ENCODE results near the gene TBXT.
"Not testable (repeated sequence)": the region's sequence is repeated elsewhere in the genome, so short reads cannot be mapped to it uniquely, and the experiment has no call there.

The TBXT gene

GRCh38 chr6:166127624-166128472, 39.8 kb downstream of the TBXT start:
- TF ChIP-seq, protein P1, sequence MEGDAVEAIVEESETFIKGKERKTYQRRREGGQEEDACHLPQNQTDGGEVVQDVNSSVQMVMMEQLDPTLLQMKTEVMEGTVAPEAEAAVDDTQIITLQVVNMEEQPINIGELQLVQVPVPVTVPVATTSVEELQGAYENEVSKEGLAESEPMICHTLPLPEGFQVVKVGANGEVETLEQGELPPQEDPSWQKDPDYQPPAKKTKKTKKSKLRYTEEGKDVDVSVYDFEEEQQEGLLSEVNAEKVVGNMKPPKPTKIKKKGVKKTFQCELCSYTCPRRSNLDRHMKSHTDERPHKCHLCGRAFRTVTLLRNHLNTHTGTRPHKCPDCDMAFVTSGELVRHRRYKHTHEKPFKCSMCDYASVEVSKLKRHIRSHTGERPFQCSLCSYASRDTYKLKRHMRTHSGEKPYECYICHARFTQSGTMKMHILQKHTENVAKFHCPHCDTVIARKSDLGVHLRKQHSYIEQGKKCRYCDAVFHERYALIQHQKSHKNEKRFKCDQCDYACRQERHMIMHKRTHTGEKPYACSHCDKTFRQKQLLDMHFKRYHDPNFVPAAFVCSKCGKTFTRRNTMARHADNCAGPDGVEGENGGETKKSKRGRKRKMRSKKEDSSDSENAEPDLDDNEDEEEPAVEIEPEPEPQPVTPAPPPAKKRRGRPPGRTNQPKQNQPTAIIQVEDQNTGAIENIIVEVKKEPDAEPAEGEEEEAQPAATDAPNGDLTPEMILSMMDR (IDR thresholded peaks at IDR 0.05), result no peak
- H3K9me3 Mint-ChIP-seq, result no peaks in the 10 kb centered on the region
- no peak overlapping the region for H3K27ac Mint-ChIP-seq

DNA sequence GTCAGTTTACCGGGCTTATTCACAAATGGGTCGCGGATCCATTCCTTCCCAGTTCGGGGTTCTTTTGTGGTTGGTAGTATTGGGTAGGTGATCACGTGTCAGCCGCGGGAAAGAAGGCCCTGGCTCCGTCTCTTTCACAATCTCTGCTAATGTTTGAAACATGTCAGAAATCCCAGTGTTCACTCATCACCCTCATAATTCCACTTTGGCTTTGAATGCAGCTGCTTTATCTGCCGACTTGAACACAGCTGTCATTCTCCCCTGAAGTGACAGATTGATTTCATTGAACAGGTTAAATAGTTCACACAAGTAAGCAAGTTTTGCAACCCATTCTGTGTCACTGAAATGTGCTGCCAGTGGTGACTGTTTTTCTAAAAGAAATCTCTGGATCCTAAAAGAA, 44.5 kb downstream of the TBXT start:
- not testable (repeated sequence) for H3K9me3 Mint-ChIP-seq; DNase-seq; H3K4me3 Mint-ChIP-seq; H3K4me1 Mint-ChIP-seq; H3K27ac Mint-ChIP-seq; H3K36me3 Mint-ChIP-seq (ENCODE audit: low read depth)
- peaks cover 10% of the 10 kb centered on the region for H3K27me3 Mint-ChIP-seq (ENCODE audit: low read depth, poor library complexity)

More at GRCh38 chr6:166127624-166128472, 39.8 kb downstream of the TBXT start:
- no peaks in the 10 kb centered on the region for H3K36me3 Mint-ChIP-seq (ENCODE audit: low read depth)
- no peaks in the 10 kb centered on the region for H3K4me1 Mint-ChIP-seq
- no peak overlapping the region for H3K4me3 Mint-ChIP-seq
- peaks cover 6% of the 10 kb centered on the region for H3K27me3 Mint-ChIP-seq (ENCODE audit: low read depth, poor library complexity)
- no peak for DNase-seq

GRCh38 chr6:166121726-166122125, 45.9 kb downstream of the TBXT start:
- Mint-ChIP-seq H3K27ac (no peak overlapping the region), H3K36me3 (ENCODE audit: low read depth) (no peaks in the 10 kb centered on the region), H3K9me3 (peaks cover 4% of the 10 kb centered on the region), H3K4me3 (no peak overlapping the region), H3K4me1 (peaks cover 5% of the 10 kb centered on the region), H3K27me3 (ENCODE audit: low read depth, poor library complexity) (peaks cover 10% of the 10 kb centered on the region)
- TF ChIP-seq, protein P1 (IDR thresholded peaks at IDR 0.05), result no peak
- DNase-seq, result no peak

DNA sequence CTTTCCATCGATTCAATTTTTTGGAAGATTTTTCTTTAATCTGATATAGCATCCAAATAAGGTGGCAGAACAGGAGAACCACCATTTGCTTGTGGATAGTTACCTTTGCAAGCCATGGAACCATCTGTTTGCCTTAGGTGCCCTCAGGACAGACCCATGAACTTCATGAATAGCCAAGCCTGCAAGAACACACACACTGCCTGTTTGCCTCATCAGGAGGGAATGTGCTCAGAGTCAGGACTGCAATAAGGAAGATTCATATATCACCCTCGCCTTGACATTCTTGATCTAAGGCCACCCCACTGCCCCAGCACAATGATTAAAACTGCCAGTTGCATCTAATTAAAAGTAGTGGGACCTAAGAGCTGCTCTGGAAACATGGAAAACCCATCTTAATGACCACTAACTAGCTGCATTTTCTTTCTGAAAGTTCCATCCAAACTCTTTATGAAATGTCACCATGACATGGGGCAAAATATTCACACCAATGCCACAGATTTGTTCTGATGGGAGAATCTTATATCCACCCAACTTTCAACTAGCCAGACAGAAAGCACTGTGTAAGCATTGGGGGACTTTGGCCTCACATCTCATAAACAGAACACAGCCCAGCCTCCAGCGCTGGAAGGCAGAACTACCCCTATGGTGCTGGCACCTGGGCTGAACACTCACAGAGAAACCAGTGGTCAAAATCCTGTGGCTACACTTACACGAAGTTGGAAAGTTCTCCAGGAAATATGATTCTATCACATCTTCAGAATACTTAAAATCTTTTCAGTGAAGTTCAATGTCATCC, 48.3 kb downstream of the TBXT start:
- Mint-ChIP-seq H3K9me3 (peaks cover 15% of the 10 kb centered on the region), H3K4me1 (peaks cover 5% of the 10 kb centered on the region), H3K27me3 (ENCODE audit: low read depth, poor library complexity) (peaks cover 4% of the 10 kb centered on the region), H3K4me3 (no peak overlapping the region), H3K36me3 (ENCODE audit: low read depth) (peaks cover 6% of the 10 kb centered on the region), H3K27ac (no peak overlapping the region)
- TF ChIP-seq, protein P1 (IDR thresholded peaks at IDR 0.05), result no peak
- DNase-seq, result no peak

DNA sequence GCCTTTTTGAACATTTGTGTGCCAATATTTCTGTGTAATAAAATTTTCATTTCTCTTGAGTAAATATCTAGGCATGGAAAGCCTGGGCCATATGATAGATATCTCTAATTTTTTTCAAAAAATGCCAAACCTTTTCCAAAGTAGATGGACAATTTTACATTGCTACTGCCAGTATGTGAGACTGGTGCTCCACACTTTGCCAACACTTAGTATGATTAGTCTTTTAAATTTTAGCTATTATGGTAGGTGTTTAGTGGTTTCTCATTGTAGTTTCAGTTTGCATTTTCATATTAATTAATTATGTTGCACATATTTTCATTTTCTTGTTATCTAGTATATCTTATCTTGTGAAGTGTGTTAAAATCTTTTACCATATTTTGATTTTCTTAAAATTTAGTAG, 52.0 kb downstream of the TBXT start:
- no peak overlapping the region for H3K4me3 Mint-ChIP-seq
- peaks cover 5% of the 10 kb centered on the region for H3K4me1 Mint-ChIP-seq
- peaks cover 6% of the 10 kb centered on the region for H3K36me3 Mint-ChIP-seq (ENCODE audit: low read depth)
- no peak overlapping the region for H3K27ac Mint-ChIP-seq
- TF ChIP-seq, protein P1 (IDR thresholded peaks at IDR 0.05), result no peak
- H3K9me3 Mint-ChIP-seq, result peaks cover 16% of the 10 kb centered on the region
- no peak for DNase-seq
- H3K27me3 Mint-ChIP-seq (ENCODE audit: low read depth, poor library complexity), result peaks cover 8% of the 10 kb centered on the region

DNA sequence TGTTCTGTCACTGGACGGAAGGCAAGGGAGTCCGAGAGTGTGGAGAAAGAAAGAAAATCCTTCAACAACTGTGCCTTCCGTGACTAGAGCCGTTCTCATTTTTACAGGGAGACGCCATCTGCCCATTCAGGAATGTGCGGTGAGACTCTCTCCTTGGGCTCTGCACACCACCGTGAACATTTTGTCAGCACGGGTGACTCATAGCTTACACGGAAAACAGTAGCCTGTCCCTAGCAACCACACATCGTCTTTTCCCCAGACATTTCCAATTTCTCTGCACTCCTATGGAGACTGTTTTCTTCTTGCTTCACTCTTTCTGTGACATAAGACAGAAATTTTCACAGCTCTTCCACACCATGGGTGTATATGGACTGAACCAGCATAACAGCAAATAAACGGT, 55.1 kb downstream of the TBXT start:
- Mint-ChIP-seq H3K4me1 (no peaks in the 10 kb centered on the region), H3K27me3 (ENCODE audit: low read depth, poor library complexity) (peaks cover 7% of the 10 kb centered on the region), H3K9me3 (peaks cover 16% of the 10 kb centered on the region), H3K36me3 (ENCODE audit: low read depth) (peaks cover 6% of the 10 kb centered on the region), H3K4me3 (no peak overlapping the region), H3K27ac (no peak overlapping the region)
- no peak for DNase-seq
- TF ChIP-seq, protein P1 (IDR thresholded peaks at IDR 0.05), result no peak

Data from nephron progenitor cell (in vitro differentiated cells).